PFSK-1 (cell line): Measurements from ENCODE around the gene TMEM63C.

Experiments
- POLR2AphosphoS5 ChIP-seq: IDR thresholded peaks from 2 replicates; pipeline ENCODE4 v1.6.1; 2012; ENCODE audit warnings: low read depth, mild to moderate bottlenecking, control low read depth, low read length, moderate library complexity
- SIN3A ChIP-seq: IDR thresholded peaks from 2 replicates; pipeline ENCODE4 v1.6.1; 2012; ENCODE audit warnings: mild to moderate bottlenecking, low read length, moderate library complexity, borderline replicate concordance; ENCODE audit not compliant: insufficient read depth
- TF ChIP-seq, protein P1 (sequence below), 2 experiments: IDR thresholded peaks; 2 replicates each; pipeline versions ENCODE4 v1.6.1 to v1.8.0; 2011 to 2012; ENCODE audit warnings: low read depth in 2 of 2, low read length in 2 of 2, control low read depth in 1 of 2, inconsistent platforms in 1 of 2, mild to moderate bottlenecking in 1 of 2, moderate library complexity in 1 of 2; ENCODE audit not compliant: insufficient read depth in 1 of 2

DNA sequence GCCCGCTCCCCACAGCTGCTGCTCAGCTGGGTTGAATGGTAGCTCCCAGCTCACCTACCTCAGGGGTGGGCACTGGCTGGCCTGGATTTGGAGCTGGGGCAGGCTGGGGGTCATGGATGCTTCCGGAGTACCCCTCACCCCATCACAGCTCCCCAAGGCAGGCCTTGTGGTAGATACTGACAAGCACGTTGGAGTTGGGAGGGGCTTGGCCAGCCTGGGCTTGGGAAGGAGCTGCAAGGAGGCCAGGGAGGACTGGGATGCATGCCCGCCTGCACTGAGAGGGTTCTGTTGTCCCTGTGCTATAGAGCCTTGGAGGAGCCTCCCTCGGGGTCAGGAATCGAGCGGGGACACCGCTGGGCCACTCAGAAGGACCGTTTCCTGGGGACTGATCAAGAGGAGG, 14.2 kb downstream of the TMEM63C start:
- TF ChIP-seq SIN3A (no peak), POLR2AphosphoS5 (no peak)
- TF ChIP-seq, protein P1, sequence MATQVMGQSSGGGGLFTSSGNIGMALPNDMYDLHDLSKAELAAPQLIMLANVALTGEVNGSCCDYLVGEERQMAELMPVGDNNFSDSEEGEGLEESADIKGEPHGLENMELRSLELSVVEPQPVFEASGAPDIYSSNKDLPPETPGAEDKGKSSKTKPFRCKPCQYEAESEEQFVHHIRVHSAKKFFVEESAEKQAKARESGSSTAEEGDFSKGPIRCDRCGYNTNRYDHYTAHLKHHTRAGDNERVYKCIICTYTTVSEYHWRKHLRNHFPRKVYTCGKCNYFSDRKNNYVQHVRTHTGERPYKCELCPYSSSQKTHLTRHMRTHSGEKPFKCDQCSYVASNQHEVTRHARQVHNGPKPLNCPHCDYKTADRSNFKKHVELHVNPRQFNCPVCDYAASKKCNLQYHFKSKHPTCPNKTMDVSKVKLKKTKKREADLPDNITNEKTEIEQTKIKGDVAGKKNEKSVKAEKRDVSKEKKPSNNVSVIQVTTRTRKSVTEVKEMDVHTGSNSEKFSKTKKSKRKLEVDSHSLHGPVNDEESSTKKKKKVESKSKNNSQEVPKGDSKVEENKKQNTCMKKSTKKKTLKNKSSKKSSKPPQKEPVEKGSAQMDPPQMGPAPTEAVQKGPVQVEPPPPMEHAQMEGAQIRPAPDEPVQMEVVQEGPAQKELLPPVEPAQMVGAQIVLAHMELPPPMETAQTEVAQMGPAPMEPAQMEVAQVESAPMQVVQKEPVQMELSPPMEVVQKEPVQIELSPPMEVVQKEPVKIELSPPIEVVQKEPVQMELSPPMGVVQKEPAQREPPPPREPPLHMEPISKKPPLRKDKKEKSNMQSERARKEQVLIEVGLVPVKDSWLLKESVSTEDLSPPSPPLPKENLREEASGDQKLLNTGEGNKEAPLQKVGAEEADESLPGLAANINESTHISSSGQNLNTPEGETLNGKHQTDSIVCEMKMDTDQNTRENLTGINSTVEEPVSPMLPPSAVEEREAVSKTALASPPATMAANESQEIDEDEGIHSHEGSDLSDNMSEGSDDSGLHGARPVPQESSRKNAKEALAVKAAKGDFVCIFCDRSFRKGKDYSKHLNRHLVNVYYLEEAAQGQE (IDR thresholded peaks at IDR 0.05; ENCODE audit: insufficient read depth in 1 of 2, low read depth in 2 of 2, low read length in 2 of 2): no peak
